ENCODE data around the gene GPRC5C. TPM values are rescaled to one million over a fixed set of nuclear protein-coding genes. Genes with fewer than 3 reads are reported as not detected.

Gene GPRC5C
- total RNA-seq, 1 donor from 2014 or later, result 70.4 TPM

DNA sequence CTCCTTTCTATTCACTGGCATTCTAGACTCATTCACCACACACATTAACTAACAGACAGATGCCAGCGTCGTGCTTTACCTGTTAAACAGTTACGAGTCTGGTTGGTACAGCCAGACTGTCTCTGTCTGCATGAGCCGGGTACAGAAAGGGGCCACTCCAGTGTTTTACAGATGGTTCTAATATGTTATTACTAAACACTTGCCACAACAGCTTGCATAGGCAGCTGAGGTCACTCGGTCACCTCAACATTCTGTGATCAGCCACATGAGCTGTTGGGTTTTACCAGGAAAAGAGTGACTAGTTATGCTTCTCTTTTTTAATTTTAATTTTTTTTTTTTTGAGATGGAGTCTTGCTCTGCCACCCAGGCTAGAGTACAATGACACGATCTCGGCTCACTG lies 59.7 kb downstream of the GPRC5C start:
- Histone ChIP-seq H3K9me3 (ENCODE audit: insufficient read depth, low read depth, low read length) (no peaks in the 10 kb centered on the region), H3K4me2 (ENCODE audit: low read length) (no peak overlapping the region), H3K36me3 (ENCODE audit: insufficient read depth, low read length) (no peaks in the 10 kb centered on the region), H4K20me1 (ENCODE audit: insufficient read depth, low read length) (no peaks in the 10 kb centered on the region), H3K4me1 (ENCODE audit: insufficient read depth, low read length) (no peaks in the 10 kb centered on the region), H3K27ac (ENCODE audit: low read depth, low read length) (no peak overlapping the region), H3K9ac (ENCODE audit: low read length) (no peak overlapping the region), H3K27me3 (ENCODE audit: insufficient read depth, low read length) (no peaks in the 10 kb centered on the region), H3K79me2 (ENCODE audit: insufficient read depth, low read length) (no peaks in the 10 kb centered on the region), H2AFZ (ENCODE audit: low read depth, low read length) (no peak overlapping the region), H3K4me3 (ENCODE audit: insufficient read depth, low read depth, low read length) (no peak overlapping the region)
- Mint-ChIP-seq H3K4me1 (ENCODE audit: low read depth, unreplicated experiment) (no peaks in the 10 kb centered on the region), H3K27ac (ENCODE audit: unreplicated experiment) (no peak overlapping the region), H3K36me3 (ENCODE audit: low read depth, unreplicated experiment) (no peaks in the 10 kb centered on the region), H3K9me3 (ENCODE audit: unreplicated experiment) (peaks cover 2% of the 10 kb centered on the region), H3K27me3 (ENCODE audit: low read depth, unreplicated experiment) (peaks cover 42% of the 10 kb centered on the region), H3K4me3 (ENCODE audit: unreplicated experiment) (no peak overlapping the region)
- DNase-seq (ENCODE audit: low read depth), result no peak
- no peak for FAIRE-seq
- TF ChIP-seq, protein P1, sequence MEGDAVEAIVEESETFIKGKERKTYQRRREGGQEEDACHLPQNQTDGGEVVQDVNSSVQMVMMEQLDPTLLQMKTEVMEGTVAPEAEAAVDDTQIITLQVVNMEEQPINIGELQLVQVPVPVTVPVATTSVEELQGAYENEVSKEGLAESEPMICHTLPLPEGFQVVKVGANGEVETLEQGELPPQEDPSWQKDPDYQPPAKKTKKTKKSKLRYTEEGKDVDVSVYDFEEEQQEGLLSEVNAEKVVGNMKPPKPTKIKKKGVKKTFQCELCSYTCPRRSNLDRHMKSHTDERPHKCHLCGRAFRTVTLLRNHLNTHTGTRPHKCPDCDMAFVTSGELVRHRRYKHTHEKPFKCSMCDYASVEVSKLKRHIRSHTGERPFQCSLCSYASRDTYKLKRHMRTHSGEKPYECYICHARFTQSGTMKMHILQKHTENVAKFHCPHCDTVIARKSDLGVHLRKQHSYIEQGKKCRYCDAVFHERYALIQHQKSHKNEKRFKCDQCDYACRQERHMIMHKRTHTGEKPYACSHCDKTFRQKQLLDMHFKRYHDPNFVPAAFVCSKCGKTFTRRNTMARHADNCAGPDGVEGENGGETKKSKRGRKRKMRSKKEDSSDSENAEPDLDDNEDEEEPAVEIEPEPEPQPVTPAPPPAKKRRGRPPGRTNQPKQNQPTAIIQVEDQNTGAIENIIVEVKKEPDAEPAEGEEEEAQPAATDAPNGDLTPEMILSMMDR (IDR thresholded peaks at IDR 0.05; ENCODE audit: insufficient read depth, low read depth, low read length), result no peak
- TF ChIP-seq EZH2 (IDR thresholded peaks at IDR 0.05; ENCODE audit: insufficient read depth, low read length), result no peak

GRCh38 chr17:74493331-74493833 lies 61.5 kb downstream of the GPRC5C start:
- H3K9me3 ChIP-seq (ENCODE audit: insufficient read depth, low read depth, low read length), result no peaks in the 10 kb centered on the region
- Mint-ChIP-seq H3K4me3 (ENCODE audit: unreplicated experiment) (no peak overlapping the region), H3K4me1 (ENCODE audit: low read depth, unreplicated experiment) (no peaks in the 10 kb centered on the region), H3K27ac (ENCODE audit: unreplicated experiment) (no peak overlapping the region), H3K27me3 (ENCODE audit: low read depth, unreplicated experiment) (peaks cover 36% of the 10 kb centered on the region), H3K9me3 (ENCODE audit: unreplicated experiment) (peaks cover 2% of the 10 kb centered on the region), H3K36me3 (ENCODE audit: low read depth, unreplicated experiment) (no peaks in the 10 kb centered on the region)
- no peaks in the 10 kb centered on the region for H3K27me3 ChIP-seq (ENCODE audit: insufficient read depth, low read length)
- H3K4me1 ChIP-seq (ENCODE audit: insufficient read depth, low read length), result no peaks in the 10 kb centered on the region
- TF ChIP-seq, protein P1 (IDR thresholded peaks at IDR 0.05; ENCODE audit: insufficient read depth, low read depth, low read length), result peak; percentile 91
- no peak for TF ChIP-seq EZH2 (IDR thresholded peaks at IDR 0.05; ENCODE audit: insufficient read depth, low read length)
- no peaks in the 10 kb centered on the region for H3K79me2 ChIP-seq (ENCODE audit: insufficient read depth, low read length)
- DNase-seq (ENCODE audit: low read depth), result peak; percentile 35
- no peak overlapping the region for H2AFZ ChIP-seq (ENCODE audit: low read depth, low read length)
- H3K36me3 ChIP-seq (ENCODE audit: insufficient read depth, low read length), result no peaks in the 10 kb centered on the region
- no peak overlapping the region for H3K27ac ChIP-seq (ENCODE audit: low read depth, low read length)
- FAIRE-seq, result no peak
- no peaks in the 10 kb centered on the region for H4K20me1 ChIP-seq (ENCODE audit: insufficient read depth, low read length)
- H3K4me2 ChIP-seq (ENCODE audit: low read length), result no peak overlapping the region
- no peak overlapping the region for H3K4me3 ChIP-seq (ENCODE audit: insufficient read depth, low read depth, low read length)
- H3K9ac ChIP-seq (ENCODE audit: low read length), result no peak overlapping the region

Other genes with a start within 250 kb of the GPRC5C start
- 832 and 919 TPM in 2 replicates for gene RPL38, start 228.4 kb upstream of the GPRC5C start, total RNA-seq
- 8.0 and 9.8 TPM in 2 replicates for gene TTYH2, start 218.5 kb upstream of the GPRC5C start, total RNA-seq
- not detected in 2 replicates for gene DNAI2, start 157.9 kb upstream of the GPRC5C start, total RNA-seq
- not detected in 2 replicates for gene KIF19, start 105.9 kb upstream of the GPRC5C start, total RNA-seq
- gene BTBD17, start 70.2 kb upstream of the GPRC5C start, total RNA-seq, result not detected in 2 replicates
- gene GPR142, start 64.6 kb upstream of the GPRC5C start, total RNA-seq, result not detected in 2 replicates
- gene CD300A, start 34.5 kb downstream of the GPRC5C start, total RNA-seq, result not detected in 2 replicates
- gene CD300LB, start 99.4 kb downstream of the GPRC5C start, total RNA-seq, result not detected in 2 replicates
- 0.27 TPM in 1 of 2 replicates, not detected in the other for gene CD300C, start 114.0 kb downstream of the GPRC5C start, total RNA-seq
- not detected in 2 replicates for gene CD300H, start 135.4 kb downstream of the GPRC5C start, total RNA-seq
- not detected in 2 replicates for gene CD300LD, start 160.2 kb downstream of the GPRC5C start, total RNA-seq
- not detected in 2 replicates for gene CD300E, start 191.7 kb downstream of the GPRC5C start, total RNA-seq